Measurements from ENCODE around the gene RNF38.

The RNF38 gene

GRCh38 chr9:36290996-36291395 is 109.1 kb downstream of the RNF38 start:
- DNase-seq = no peak

- DNase-seq = no peak
Measured at GRCh38 chr9:36289836-36290435, 110.1 kb downstream of the RNF38 start.

- no peak for DNase-seq
Measured at GRCh38 chr9:36288070-36288469, 112.0 kb downstream of the RNF38 start.

All from NCI-H748 treated with DMSO at 0.1 percent for 48 hours (cell line).